Trophoblast cell (in vitro differentiated cells and primary cell): ENCODE results near the gene PLCG2.

Experiments
- DNase-seq, 2 donors: peaks; one replicate each; pipeline ENCODE4 v3.0.0-alpha.2; 2016
- H2AFZ ChIP-seq: 2 replicates; pipeline ENCODE4 v1.6.1; 2013; ENCODE audit warnings: low read length, moderate library complexity, mild to moderate bottlenecking; ENCODE audit not compliant: insufficient read depth, poor library complexity
- H2AK5ac ChIP-seq: 2 replicates; pipeline ENCODE4 v1.6.1; 2013; ENCODE audit warnings: mild to moderate bottlenecking, low read length
- H2BK120ac ChIP-seq: 2 replicates; pipeline ENCODE4 v1.6.1; 2013; ENCODE audit warnings: low read length, mild to moderate bottlenecking, moderate library complexity; ENCODE audit not compliant: insufficient read depth, poor library complexity
- H2BK12ac ChIP-seq: 2 replicates; pipeline ENCODE4 v1.6.1; 2013; ENCODE audit warnings: mild to moderate bottlenecking, low read length, moderate library complexity
- H2BK5ac ChIP-seq: 2 replicates; pipeline ENCODE4 v1.6.1; 2013; ENCODE audit warnings: low read length, low read depth, moderate library complexity, mild to moderate bottlenecking; ENCODE audit not compliant: poor library complexity
- H3K14ac ChIP-seq: 2 replicates; pipeline ENCODE4 v1.6.1; 2013; ENCODE audit warnings: mild to moderate bottlenecking, low read length
- H3K18ac ChIP-seq: 2 replicates; pipeline ENCODE4 v1.6.1; 2013; ENCODE audit warnings: mild to moderate bottlenecking, low read length
- H3K23ac ChIP-seq: 2 replicates; pipeline ENCODE4 v1.6.1; 2013; ENCODE audit warnings: low read length
- H3K27ac ChIP-seq: 2 replicates; pipeline ENCODE4 v1.5.1; 2013; ENCODE audit warnings: low read depth, mild to moderate bottlenecking, inconsistent platforms, low read length, moderate library complexity
- H3K27me3 ChIP-seq: 2 replicates; pipeline ENCODE4 v1.6.1; 2013; ENCODE audit warnings: inconsistent platforms, mild to moderate bottlenecking, low read length, moderate library complexity; ENCODE audit not compliant: insufficient read depth
- H3K36me3 ChIP-seq, 2 experiments: 1 replicate in 1 of 2; 2 replicates in 1 of 2; pipeline ENCODE4 v1.6.1; 2013; ENCODE audit warnings: low read length in 2 of 2, mild to moderate bottlenecking in 2 of 2, moderate library complexity in 1 of 2; ENCODE audit not compliant: insufficient read depth in 2 of 2, control insufficient read depth in 1 of 2
- H3K4ac ChIP-seq: 2 replicates; pipeline ENCODE4 v1.6.1; 2013; ENCODE audit warnings: low read depth, mild to moderate bottlenecking, low read length, moderate library complexity
- H3K4me1 ChIP-seq, 2 experiments: 1 replicate in 1 of 2; 2 replicates in 1 of 2; pipeline ENCODE4 v1.6.1; 2013; ENCODE audit warnings: low read length in 2 of 2, mild to moderate bottlenecking in 2 of 2, moderate library complexity in 1 of 2; ENCODE audit not compliant: insufficient read depth in 2 of 2, control insufficient read depth in 1 of 2
- H3K4me2 ChIP-seq: 2 replicates; pipeline ENCODE4 v1.6.1; 2013; ENCODE audit warnings: inconsistent platforms, mild to moderate bottlenecking, low read length, moderate library complexity
- H3K4me3 ChIP-seq: 2 replicates; pipeline ENCODE4 v1.5.1; 2013; ENCODE audit warnings: mild to moderate bottlenecking, low read depth, low read length, inconsistent platforms
- H3K79me1 ChIP-seq: one replicate; pipeline ENCODE4 v1.6.1; 2013; ENCODE audit warnings: low read length
- H3K79me2 ChIP-seq: 2 replicates; pipeline ENCODE4 v1.6.1; 2013; ENCODE audit warnings: low read length, mild to moderate bottlenecking; ENCODE audit not compliant: control insufficient read depth, insufficient read depth, poor library complexity
- H3K9ac ChIP-seq: 2 replicates; pipeline ENCODE4 v1.6.1; 2013; ENCODE audit warnings: mild to moderate bottlenecking, low read length
- H3K9me3 ChIP-seq: 2 replicates; pipeline ENCODE4 v1.6.1; 2013; ENCODE audit warnings: low read depth, mild to moderate bottlenecking, control low read depth, inconsistent platforms, low read length; ENCODE audit not compliant: insufficient read depth
- H4K12ac ChIP-seq: 2 replicates; pipeline ENCODE4 v1.6.1; 2013; ENCODE audit warnings: low read depth, mild to moderate bottlenecking, low read length, moderate library complexity
- H4K8ac ChIP-seq: 2 replicates; pipeline ENCODE4 v1.6.1; 2013; ENCODE audit warnings: low read depth, mild to moderate bottlenecking, low read length, moderate library complexity
- H4K91ac ChIP-seq: one replicate; pipeline ENCODE4 v1.6.1; 2013; ENCODE audit warnings: low read depth, mild to moderate bottlenecking, low read length, moderate library complexity
- WGBS: extraction: QIAGEN DNeasy Blood & Tissue Kit; methylation state at CpG from one replicate; pipeline ENCODE4 v1.1.7; 2013; ENCODE audit warnings: missing lambda C conversion rate; ENCODE audit not compliant: insufficient read length, insufficient coverage; ENCODE audit errors: extremely low coverage; 5-methylcytosine and 5-hydroxymethylcytosine counted together

Gene PLCG2

DNA sequence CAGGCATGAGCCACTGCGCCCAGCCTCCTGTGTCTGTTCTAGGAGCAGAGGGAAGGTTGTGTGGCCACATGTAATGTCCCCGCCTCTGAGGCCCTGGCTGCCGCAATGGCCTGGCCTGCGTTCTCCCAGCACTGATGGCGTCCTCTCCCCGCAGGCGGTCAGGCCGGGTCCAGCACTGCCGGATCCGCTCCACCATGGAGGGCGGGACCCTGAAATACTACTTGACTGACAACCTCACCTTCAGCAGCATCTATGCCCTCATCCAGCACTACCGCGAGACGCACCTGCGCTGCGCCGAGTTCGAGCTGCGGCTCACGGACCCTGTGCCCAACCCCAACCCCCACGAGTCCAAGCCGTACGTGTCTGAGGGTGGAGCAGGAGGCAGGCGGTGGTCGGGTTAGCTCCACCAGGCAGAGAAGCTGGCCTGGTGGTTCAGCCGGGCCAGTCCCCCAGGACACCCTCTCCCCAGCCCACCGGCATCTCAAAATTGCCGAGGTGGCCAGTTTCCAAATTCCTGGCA lies 131.3 kb downstream of the PLCG2 start:
- no peaks in the 10 kb centered on the region for H3K79me2 ChIP-seq
- no peak overlapping the region for H2AFZ ChIP-seq
- H3K36me3 ChIP-seq = no peaks in the 10 kb centered on the region
- no peak overlapping the region for H3K4me3 ChIP-seq
- no peak overlapping the region for H3K27ac ChIP-seq
- no peaks in the 10 kb centered on the region for H3K79me1 ChIP-seq
- H3K18ac ChIP-seq = no peak overlapping the region
- H3K27me3 ChIP-seq = no peaks in the 10 kb centered on the region
- H4K8ac ChIP-seq = no peak overlapping the region
- no peak overlapping the region for H4K91ac ChIP-seq
- H3K23ac ChIP-seq = no peak overlapping the region
- peaks cover 4% of the 10 kb centered on the region for H3K9me3 ChIP-seq
- H2BK120ac ChIP-seq = no peak overlapping the region
- no peak for DNase-seq
- H3K14ac ChIP-seq = no peak overlapping the region
- H2AK5ac ChIP-seq = no peak overlapping the region
- no peak overlapping the region for H4K12ac ChIP-seq
- WGBS = no CpG with 5 or more reads among the region's 28 CpGs
- no peaks in the 10 kb centered on the region for H3K4me1 ChIP-seq
- no peak overlapping the region for H2BK5ac ChIP-seq
- H3K4me2 ChIP-seq = no peak overlapping the region
- no peak overlapping the region for H2BK12ac ChIP-seq
- H3K9ac ChIP-seq = no peak overlapping the region
- H3K4ac ChIP-seq = no peak overlapping the region

DNA sequence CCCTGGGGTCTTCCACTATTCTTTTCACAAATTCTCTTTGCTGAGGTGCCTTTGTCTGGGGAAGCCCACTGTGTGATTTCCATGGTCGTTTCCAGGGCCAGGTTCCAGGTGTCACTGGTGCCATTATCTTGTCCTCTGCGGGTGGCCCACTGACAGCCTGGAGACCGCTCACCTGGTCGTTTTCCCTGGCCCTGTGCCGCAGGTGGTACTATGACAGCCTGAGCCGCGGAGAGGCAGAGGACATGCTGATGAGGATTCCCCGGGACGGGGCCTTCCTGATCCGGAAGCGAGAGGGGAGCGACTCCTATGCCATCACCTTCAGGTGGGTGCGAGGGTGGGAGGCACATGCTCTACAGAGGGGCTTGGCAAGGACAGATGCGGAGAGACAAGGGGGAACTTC lies 133.3 kb downstream of the PLCG2 start:
- no peak overlapping the region for H2BK5ac ChIP-seq
- H3K79me2 ChIP-seq = no peaks in the 10 kb centered on the region
- no peaks in the 10 kb centered on the region for H3K79me1 ChIP-seq
- no peak overlapping the region for H3K18ac ChIP-seq
- no peaks in the 10 kb centered on the region for H3K36me3 ChIP-seq
- H3K27me3 ChIP-seq = no peaks in the 10 kb centered on the region
- no peak overlapping the region for H3K23ac ChIP-seq
- H3K4me3 ChIP-seq = no peak overlapping the region
- peaks cover 4% of the 10 kb centered on the region for H3K9me3 ChIP-seq
- no peak overlapping the region for H2BK120ac ChIP-seq
- no peak overlapping the region for H3K9ac ChIP-seq
- H4K12ac ChIP-seq = no peak overlapping the region
- no peak for DNase-seq
- H3K27ac ChIP-seq = no peak overlapping the region
- H4K91ac ChIP-seq = no peak overlapping the region
- H3K14ac ChIP-seq = no peak overlapping the region
- H4K8ac ChIP-seq = no peak overlapping the region
- H3K4me2 ChIP-seq = no peak overlapping the region
- no peak overlapping the region for H2BK12ac ChIP-seq
- H2AK5ac ChIP-seq = no peak overlapping the region
- no CpG with 5 or more reads among the region's 14 CpGs for WGBS
- H3K4ac ChIP-seq = no peak overlapping the region
- H3K4me1 ChIP-seq = no peaks in the 10 kb centered on the region
- no peak overlapping the region for H2AFZ ChIP-seq

DNA sequence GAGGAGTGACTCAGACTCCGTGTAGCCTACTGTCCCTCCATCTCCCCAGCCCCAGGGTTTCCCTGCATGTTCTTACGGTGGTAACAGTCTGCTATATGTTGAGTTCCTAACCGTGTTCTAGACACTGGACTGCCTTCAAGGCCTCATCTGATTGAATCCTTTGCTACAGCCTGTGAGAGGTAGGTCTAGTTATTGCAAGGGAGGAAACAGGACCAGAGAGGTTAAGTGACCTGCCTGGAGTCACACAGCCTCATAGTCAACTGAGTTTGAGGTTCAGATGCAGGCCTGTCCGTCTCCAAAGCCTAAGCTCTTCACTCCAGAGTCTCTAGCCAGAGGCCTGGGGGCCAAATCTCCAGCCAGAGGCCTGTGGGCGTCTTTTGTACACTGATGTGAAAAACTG lies 134.1 kb downstream of the PLCG2 start:
- H3K9ac ChIP-seq = no peak overlapping the region
- H2BK5ac ChIP-seq = no peak overlapping the region
- peaks cover 4% of the 10 kb centered on the region for H3K9me3 ChIP-seq
- H2BK12ac ChIP-seq = no peak overlapping the region
- no peak overlapping the region for H4K91ac ChIP-seq
- no peaks in the 10 kb centered on the region for H3K27me3 ChIP-seq
- H3K4me1 ChIP-seq = no peaks in the 10 kb centered on the region
- H2BK120ac ChIP-seq = no peak overlapping the region
- H3K4me2 ChIP-seq = no peak overlapping the region
- no peak overlapping the region for H2AFZ ChIP-seq
- H3K4ac ChIP-seq = no peak overlapping the region
- no peaks in the 10 kb centered on the region for H3K79me2 ChIP-seq
- no peak overlapping the region for H4K12ac ChIP-seq
- H3K4me3 ChIP-seq = no peak overlapping the region
- no peak overlapping the region for H3K18ac ChIP-seq
- no peaks in the 10 kb centered on the region for H3K36me3 ChIP-seq
- H3K23ac ChIP-seq = no peak overlapping the region
- no peaks in the 10 kb centered on the region for H3K79me1 ChIP-seq
- WGBS = no CpG with 5 or more reads among the region's 5 CpGs
- H2AK5ac ChIP-seq = no peak overlapping the region
- no peak overlapping the region for H3K14ac ChIP-seq
- H3K27ac ChIP-seq = no peak overlapping the region
- H4K8ac ChIP-seq = no peak overlapping the region
- no peak for DNase-seq

DNA sequence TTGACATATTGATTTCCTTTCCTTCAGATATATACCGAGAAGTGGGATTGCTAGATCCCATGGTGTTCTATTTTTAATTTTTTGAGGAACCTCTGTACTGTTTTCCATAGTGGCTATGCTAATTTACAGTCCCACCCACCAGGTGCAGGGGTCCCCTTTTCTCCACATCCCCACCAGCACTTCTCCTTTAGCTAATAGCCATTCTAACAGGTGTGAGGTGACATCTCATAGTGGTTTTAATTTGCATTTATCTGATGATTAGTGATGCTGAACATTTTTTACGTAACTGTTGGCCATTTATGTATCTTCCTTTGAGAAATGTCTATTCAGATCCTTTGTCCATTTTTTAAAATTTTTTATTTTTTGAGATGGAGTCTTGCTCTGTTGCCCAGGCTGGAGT lies 138.3 kb downstream of the PLCG2 start:
- no peak overlapping the region for H3K14ac ChIP-seq
- no peaks in the 10 kb centered on the region for H3K27me3 ChIP-seq
- H3K4me2 ChIP-seq = no peak overlapping the region
- no peaks in the 10 kb centered on the region for H3K79me2 ChIP-seq
- H3K36me3 ChIP-seq = no peaks in the 10 kb centered on the region
- no peak overlapping the region for H2BK12ac ChIP-seq
- H4K12ac ChIP-seq = no peak overlapping the region
- H3K4ac ChIP-seq = no peak overlapping the region
- no CpG with 5 or more reads among the region's 2 CpGs for WGBS
- H3K9ac ChIP-seq = no peak overlapping the region
- no peak overlapping the region for H2BK120ac ChIP-seq
- H4K91ac ChIP-seq = no peak overlapping the region
- no peak overlapping the region for H2AK5ac ChIP-seq
- H3K18ac ChIP-seq = no peak overlapping the region
- peaks cover 1% of the 10 kb centered on the region for H3K9me3 ChIP-seq
- no peaks in the 10 kb centered on the region for H3K4me1 ChIP-seq
- no peak overlapping the region for H4K8ac ChIP-seq
- H2AFZ ChIP-seq = no peak overlapping the region
- no peak overlapping the region for H2BK5ac ChIP-seq
- H3K23ac ChIP-seq = no peak overlapping the region
- H3K27ac ChIP-seq = no peak overlapping the region
- no peak overlapping the region for H3K4me3 ChIP-seq
- DNase-seq = no peak
- no peaks in the 10 kb centered on the region for H3K79me1 ChIP-seq
